K562 (cell line): Measurements from ENCODE around the gene ZMAT2. TPM values are rescaled to one million over a fixed set of nuclear protein-coding genes. Genes with fewer than 3 reads are reported as not detected.

Source experiments
- ARID2 ChIP-seq: fragments of 450-650 bp; IDR thresholded peaks from 2 replicates; pipeline ENCODE4 v1.6.1; 2017; ENCODE audit warnings: antibody characterized with exemption, mild to moderate bottlenecking
- ATF7 ChIP-seq: fragments of 450-650 bp; IDR thresholded peaks from 2 replicates; pipeline ENCODE4 v1.7.1; 2014; ENCODE audit warnings: mild to moderate bottlenecking, moderate library complexity
- CHD1 ChIP-seq: fragments of 200-600 bp; sonication (generic); IDR thresholded peaks from one replicate; pipeline ENCODE4 v1.6.1; 2012; ENCODE audit warnings: mild to moderate bottlenecking, moderate library complexity, low read length, inconsistent platforms
- DNMT1 ChIP-seq: fragments of 450-650 bp; IDR thresholded peaks from 2 replicates; pipeline ENCODE4 v1.6.1; 2016; ENCODE audit warnings: antibody characterized with exemption, mild to moderate bottlenecking
- FOSL1 ChIP-seq: fragments of 200-800 bp; sonication (Bioruptor generic); conservative IDR thresholded peaks from 2 replicates; pipeline ENCODE4 v1.6.1; 2016; ENCODE audit warnings: missing genetic modification characterization, missing compliant biosample characterization
- HMGN3 ChIP-seq: IDR thresholded peaks from 2 replicates; pipeline ENCODE4 v1.6.1; 2011; ENCODE audit warnings: borderline replicate concordance, low read depth, mild to moderate bottlenecking, mixed read lengths, low read length; ENCODE audit not compliant: insufficient read length; ENCODE audit errors: extremely low read depth
- HNRNPK ChIP-seq: fragments of 200-400 bp; formaldehyde crosslinking; IDR thresholded peaks from one replicate; pipeline ENCODE4 v1.6.1; 2018; ENCODE audit warnings: mild to moderate bottlenecking, low read depth, low read length; ENCODE audit not compliant: poor library complexity, severe bottlenecking
- IFI16 ChIP-seq: fragments of 250-450 bp; sonication (Bioruptor Pico); IDR thresholded peaks from 2 replicates; pipeline ENCODE4 v2.1.2; 2022; ENCODE audit warnings: mild to moderate bottlenecking, inconsistent platforms
- ILK ChIP-seq: fragments of 450-650 bp; IDR thresholded peaks from 2 replicates; pipeline ENCODE4 v1.6.1; 2016; ENCODE audit warnings: missing genetic modification characterization, low read depth, mild to moderate bottlenecking, missing compliant biosample characterization, moderate library complexity, borderline replicate concordance
- KDM1A ChIP-seq, 2 experiments: fragments of 450-650 bp; IDR thresholded peaks; 2 replicates each; pipeline ENCODE4 v1.6.1; 2016; ENCODE audit warnings: mild to moderate bottlenecking in 2 of 2
- MYNN ChIP-seq, 2 experiments: sonication (generic); formaldehyde crosslinking in 1 of 2; IDR thresholded peaks; 2 replicates each; pipeline versions ENCODE4 v1.5.0 to v1.6.1; 2016 to 2020; ENCODE audit warnings: antibody characterized with exemption in 1 of 2, missing genetic modification reagents in 1 of 2
- NCOA6 ChIP-seq: fragments of 450-650 bp; IDR thresholded peaks from 2 replicates; pipeline ENCODE4 v1.6.1; 2017; ENCODE audit warnings: mild to moderate bottlenecking
- RFX7 ChIP-seq: fragments of 250-450 bp; sonication (Bioruptor Pico); IDR thresholded peaks from 2 replicates; pipeline ENCODE4 v1.5.1; 2021; ENCODE audit warnings: mild to moderate bottlenecking
- SNIP1 ChIP-seq: fragments of 450-650 bp; IDR thresholded peaks from 2 replicates; pipeline ENCODE4 v1.7.1; 2017; ENCODE audit warnings: low read depth, mild to moderate bottlenecking
- STAG1 ChIP-seq: sonication (generic); formaldehyde crosslinking; IDR thresholded peaks from 2 replicates; pipeline ENCODE4 v1.5.0; 2020; ENCODE audit warnings: missing genetic modification reagents, borderline replicate concordance
- TFAM ChIP-seq: fragments of 250-450 bp; sonication (Bioruptor Pico); conservative IDR thresholded peaks from 2 replicates; pipeline ENCODE4 v1.5.0; 2021; ENCODE audit warnings: mild to moderate bottlenecking, moderate library complexity
- TOE1 ChIP-seq, 2 experiments: fragments of 450-650 bp in 1 of 2; sonication (generic) in 1 of 2; formaldehyde crosslinking in 1 of 2; IDR thresholded peaks; 2 replicates each; pipeline versions ENCODE4 v1.7.1 to v1.8.0; 2016 to 2022; ENCODE audit warnings: borderline replicate concordance in 2 of 2, mild to moderate bottlenecking in 2 of 2, antibody characterized with exemption in 1 of 2, inconsistent platforms in 1 of 2, low read depth in 1 of 2, missing genetic modification reagents in 1 of 2, moderate library complexity in 1 of 2
- XRCC5 ChIP-seq: fragments of 200-400 bp; formaldehyde crosslinking; IDR thresholded peaks from 2 replicates; pipeline ENCODE4 v1.6.1; 2017; ENCODE audit warnings: low read depth, mild to moderate bottlenecking, low read length
- ZBTB2 ChIP-seq: fragments of 450-650 bp; IDR thresholded peaks from 2 replicates; pipeline ENCODE4 v1.6.1; 2016; ENCODE audit warnings: antibody characterized with exemption
- ZNF23 ChIP-seq: fragments of 250-450 bp; sonication (Bioruptor Pico); IDR thresholded peaks from 2 replicates; pipeline ENCODE4 v1.4.0; 2020; ENCODE audit warnings: mild to moderate bottlenecking
- ZNF75A ChIP-seq: fragments of 450-650 bp; formaldehyde crosslinking; IDR thresholded peaks from 2 replicates; pipeline ENCODE4 v1.4.0; 2020; ENCODE audit warnings: mild to moderate bottlenecking
- ZNF766 ChIP-seq: fragments of 200-800 bp; sonication (Bioruptor generic); conservative IDR thresholded peaks from 2 replicates; pipeline ENCODE4 v1.6.1; 2016; ENCODE audit warnings: missing genetic modification characterization, missing compliant biosample characterization
- ZNF79 ChIP-seq: fragments of 250-450 bp; sonication (Bioruptor Pico); IDR thresholded peaks from 2 replicates; pipeline ENCODE4 v1.4.0; 2020; ENCODE audit warnings: low read depth, mild to moderate bottlenecking, moderate library complexity
- polyA plus RNA-seq, 8 experiments: library from polyadenylated mRNA; depleted of rRNA in 4 of 8; stranded (reverse) in 5 of 8; unstranded in 3 of 8; fragments of >200 nt; fragmentation: Nextera tagmentation in 2 of 8; fragmentation: Illumina TruSeq in 1 of 8; extraction: Ambion mirVana in 2 of 8; extraction: Trizol in 1 of 8; gene quantifications; 2 replicates each; pipeline versions ENCODE4 v1.2.1 to v1.2.3, GENCODE V29; 2011 to 2014; ENCODE audit warnings: inconsistent platforms in 1 of 8, missing spikeins in 1 of 8
- total RNA-seq, 7 experiments: library from RNA; depleted of rRNA in 6 of 7; stranded (reverse); fragments of >200 nt in 6 of 7; fragmentation: Illumina TruSeq in 2 of 7; extraction: Trizol in 2 of 7; gene quantifications; 2 replicates each; pipeline versions ENCODE4 v1.2.1 to v1.2.3, GENCODE V29; 2011 to 2021; ENCODE audit warnings: low replicate concordance in 1 of 7
- TF ChIP-seq, protein P1 (sequence below): sonication (generic); formaldehyde crosslinking; IDR thresholded peaks from 2 replicates; pipeline ENCODE4 v1.8.0; 2022; ENCODE audit warnings: mild to moderate bottlenecking, missing genetic modification reagents, borderline replicate concordance
- TF ChIP-seq, protein P2 (sequence below): IDR thresholded peaks from 2 replicates; pipeline ENCODE4 v1.6.1; 2016; ENCODE audit warnings: missing genetic modification characterization, missing compliant biosample characterization

The ZMAT2 gene
- total and polyA plus RNA-seq, 9 of the 15 experiments (the other 6 are each of a cell fraction or from before 2014, with no cell fraction given), result 44.2 to 101 (median 69.2) TPM

DNA sequence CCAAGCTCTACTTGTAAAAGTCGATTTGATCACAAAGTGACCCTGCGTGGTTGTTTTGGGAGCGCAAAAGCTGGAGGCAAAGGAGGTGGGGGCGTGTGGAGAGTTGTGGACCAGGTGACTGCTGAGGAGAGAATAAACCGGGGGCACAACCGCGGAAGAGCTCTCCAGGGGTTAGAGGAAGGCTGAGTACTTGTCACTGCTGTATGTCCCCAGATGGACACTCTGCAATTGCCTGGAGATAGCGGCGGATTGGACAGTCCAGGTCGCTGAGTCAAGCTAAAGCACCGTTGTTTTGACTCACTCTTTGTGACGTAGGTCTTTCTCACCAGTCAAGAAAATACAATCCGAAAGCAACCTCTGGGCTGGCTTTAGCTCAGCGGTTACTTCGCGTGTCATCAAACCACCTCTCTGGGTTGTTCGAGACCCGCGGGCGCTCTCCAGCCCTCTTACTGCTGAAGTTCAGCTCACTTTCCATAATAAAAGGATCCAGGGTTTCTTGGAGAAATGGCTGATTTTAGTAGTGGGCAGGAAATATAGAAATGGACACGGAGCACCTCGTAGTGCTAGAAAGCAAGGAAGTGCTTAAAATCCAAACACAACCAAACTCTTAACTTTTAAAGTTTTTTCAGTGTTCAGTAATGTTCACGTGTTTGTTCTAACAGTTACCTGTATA, 25.7 kb downstream of the ZMAT2 start (continued):
- TF ChIP-seq TOE1 (IDR thresholded peaks at IDR 0.05; ENCODE audit: borderline replicate concordance), result peak; percentile 74; the same call in 1 of the 2 replicates
- TF ChIP-seq TOE1 (CRISPR knock-in tag; IDR thresholded peaks at IDR 0.05; ENCODE audit: borderline replicate concordance, low read depth), result no peak
- TF ChIP-seq FOSL1 (tag), result peak; percentile 95
- TF ChIP-seq DNMT1, result no peak
- no peak for TF ChIP-seq STAG1
- TF ChIP-seq, protein P1, sequence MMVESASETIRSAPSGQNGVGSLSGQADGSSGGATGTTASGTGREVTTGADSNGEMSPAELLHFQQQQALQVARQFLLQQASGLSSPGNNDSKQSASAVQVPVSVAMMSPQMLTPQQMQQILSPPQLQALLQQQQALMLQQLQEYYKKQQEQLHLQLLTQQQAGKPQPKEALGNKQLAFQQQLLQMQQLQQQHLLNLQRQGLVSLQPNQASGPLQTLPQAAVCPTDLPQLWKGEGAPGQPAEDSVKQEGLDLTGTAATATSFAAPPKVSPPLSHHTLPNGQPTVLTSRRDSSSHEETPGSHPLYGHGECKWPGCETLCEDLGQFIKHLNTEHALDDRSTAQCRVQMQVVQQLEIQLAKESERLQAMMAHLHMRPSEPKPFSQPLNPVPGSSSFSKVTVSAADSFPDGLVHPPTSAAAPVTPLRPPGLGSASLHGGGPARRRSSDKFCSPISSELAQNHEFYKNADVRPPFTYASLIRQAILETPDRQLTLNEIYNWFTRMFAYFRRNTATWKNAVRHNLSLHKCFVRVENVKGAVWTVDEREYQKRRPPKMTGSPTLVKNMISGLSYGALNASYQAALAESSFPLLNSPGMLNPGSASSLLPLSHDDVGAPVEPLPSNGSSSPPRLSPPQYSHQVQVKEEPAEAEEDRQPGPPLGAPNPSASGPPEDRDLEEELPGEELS (CRISPR knock-in tag), result 0 out of 2 replicates have a peak, but pooled peaks have one; percentile 32
- peak; percentile 92 for TF ChIP-seq MYNN (IDR thresholded peaks at IDR 0.05)
- 0 out of 2 replicates have a peak, but pooled peaks have one; percentile 68 for TF ChIP-seq MYNN (CRISPR knock-in tag; IDR thresholded peaks at IDR 0.05)
- TF ChIP-seq ZNF766, result peak; percentile 93
- TF ChIP-seq HMGN3, result no peak
- TF ChIP-seq ZNF23 (CRISPR knock-in tag), result no peak
- TF ChIP-seq, protein P2, sequence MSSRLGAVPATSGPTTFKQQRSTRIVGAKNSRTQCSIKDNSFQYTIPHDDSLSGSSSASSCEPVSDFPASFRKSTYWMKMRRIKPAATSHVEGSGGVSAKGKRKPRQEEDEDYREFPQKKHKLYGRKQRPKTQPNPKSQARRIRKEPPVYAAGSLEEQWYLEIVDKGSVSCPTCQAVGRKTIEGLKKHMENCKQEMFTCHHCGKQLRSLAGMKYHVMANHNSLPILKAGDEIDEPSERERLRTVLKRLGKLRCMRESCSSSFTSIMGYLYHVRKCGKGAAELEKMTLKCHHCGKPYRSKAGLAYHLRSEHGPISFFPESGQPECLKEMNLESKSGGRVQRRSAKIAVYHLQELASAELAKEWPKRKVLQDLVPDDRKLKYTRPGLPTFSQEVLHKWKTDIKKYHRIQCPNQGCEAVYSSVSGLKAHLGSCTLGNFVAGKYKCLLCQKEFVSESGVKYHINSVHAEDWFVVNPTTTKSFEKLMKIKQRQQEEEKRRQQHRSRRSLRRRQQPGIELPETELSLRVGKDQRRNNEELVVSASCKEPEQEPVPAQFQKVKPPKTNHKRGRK (tag), result no peak
- no peak for TF ChIP-seq NCOA6
- no peak for TF ChIP-seq SNIP1
- no peak for TF ChIP-seq TFAM (CRISPR knock-in tag)
- TF ChIP-seq KDM1A (IDR thresholded peaks at IDR 0.05), result no peak
- TF ChIP-seq IFI16, result no peak
- TF ChIP-seq HNRNPK, result no peak
- no peak for TF ChIP-seq ZNF79
- no peak for TF ChIP-seq ARID2
- peak; percentile 96 for TF ChIP-seq ATF7
- no peak for TF ChIP-seq RFX7
- TF ChIP-seq ZNF75A (CRISPR knock-in tag), result no peak
- TF ChIP-seq ILK, result no peak
- no peak for TF ChIP-seq CHD1
- peak; percentile 94 for TF ChIP-seq XRCC5
- no peak for TF ChIP-seq ZBTB2
